ENCODE data around the gene TPBGL.

Gene TPBGL

GRCh38 chr11:75280227-75280701 is 39.7 kb downstream of the TPBGL start:
- TF ChIP-seq CTCF (IDR thresholded peaks at IDR 0.05; ENCODE audit: low read depth, low read length) = peak; percentile 97
- DNase-seq (ENCODE audit: low read depth in 2 of 2) = peak; percentile 77 to 83
- H3K4me3 ChIP-seq (replicated peaks in 1 of 2; ENCODE audit: low read depth in 2 of 2, low read length in 2 of 2) = no peak overlapping the region

- H3K4me3 ChIP-seq (replicated peaks in 1 of 2; ENCODE audit: low read depth in 2 of 2, low read length in 2 of 2) = no peak overlapping the region
- no peak for TF ChIP-seq CTCF (IDR thresholded peaks at IDR 0.05; ENCODE audit: low read depth, low read length)
- DNase-seq (ENCODE audit: low read depth in 2 of 2) = no peak
These were observed 40.3 kb downstream of the TPBGL start for GRCh38 chr11:75280770-75281468.

- no peak overlapping the region for H3K4me3 ChIP-seq (replicated peaks in 1 of 2; ENCODE audit: low read depth in 2 of 2, low read length in 2 of 2)
- DNase-seq (ENCODE audit: low read depth in 2 of 2) = no peak
- TF ChIP-seq CTCF (IDR thresholded peaks at IDR 0.05; ENCODE audit: low read depth, low read length) = no peak
These were observed 41.0 kb downstream of the TPBGL start for GRCh38 chr11:75281469-75282095.

GRCh38 chr11:75283391-75283931 is 42.9 kb downstream of the TPBGL start:
- TF ChIP-seq CTCF (IDR thresholded peaks at IDR 0.05; ENCODE audit: low read depth, low read length) = no peak
- no peak overlapping the region for H3K4me3 ChIP-seq (replicated peaks in 1 of 2; ENCODE audit: low read depth in 2 of 2, low read length in 2 of 2)
- no peak for DNase-seq (ENCODE audit: low read depth in 2 of 2)

GRCh38 chr11:75285776-75286360 is 45.3 kb downstream of the TPBGL start:
- no peak for DNase-seq (ENCODE audit: low read depth in 2 of 2)
- no peak for TF ChIP-seq CTCF (IDR thresholded peaks at IDR 0.05; ENCODE audit: low read depth, low read length)
- no peak overlapping the region for H3K4me3 ChIP-seq (replicated peaks in 1 of 2; ENCODE audit: low read depth in 2 of 2, low read length in 2 of 2)

- no peak overlapping the region for H3K4me3 ChIP-seq (replicated peaks in 1 of 2; ENCODE audit: low read depth in 2 of 2, low read length in 2 of 2)
- no peak for TF ChIP-seq CTCF (IDR thresholded peaks at IDR 0.05; ENCODE audit: low read depth, low read length)
- DNase-seq (ENCODE audit: low read depth in 2 of 2) = peak; percentile 17 to 45
These were observed 46.4 kb downstream of the TPBGL start for GRCh38 chr11:75286826-75287465.
